ENCODE data around the gene KLK2.

DNA sequence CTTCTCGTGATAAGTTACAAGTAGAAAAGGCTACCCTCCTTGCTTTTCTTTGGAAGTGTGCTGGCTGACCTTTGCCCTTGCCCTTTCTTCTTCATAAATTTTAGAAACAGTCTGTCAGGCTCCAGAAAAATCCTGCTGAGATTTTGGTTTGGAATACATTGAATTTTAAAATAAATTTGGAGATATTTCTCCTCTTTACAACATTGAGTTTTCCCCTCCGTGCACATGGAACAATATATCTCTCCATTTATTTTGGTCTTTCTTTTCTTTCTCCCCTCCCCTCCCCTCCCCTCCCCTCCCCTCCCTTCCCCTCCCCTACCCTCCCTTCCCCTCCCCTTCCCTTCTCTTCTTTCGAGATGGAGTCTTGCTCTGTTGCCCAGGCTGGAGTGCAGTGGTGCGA is 29.4 kb downstream of the KLK2 start:
- TF ChIP-seq, protein P1, sequence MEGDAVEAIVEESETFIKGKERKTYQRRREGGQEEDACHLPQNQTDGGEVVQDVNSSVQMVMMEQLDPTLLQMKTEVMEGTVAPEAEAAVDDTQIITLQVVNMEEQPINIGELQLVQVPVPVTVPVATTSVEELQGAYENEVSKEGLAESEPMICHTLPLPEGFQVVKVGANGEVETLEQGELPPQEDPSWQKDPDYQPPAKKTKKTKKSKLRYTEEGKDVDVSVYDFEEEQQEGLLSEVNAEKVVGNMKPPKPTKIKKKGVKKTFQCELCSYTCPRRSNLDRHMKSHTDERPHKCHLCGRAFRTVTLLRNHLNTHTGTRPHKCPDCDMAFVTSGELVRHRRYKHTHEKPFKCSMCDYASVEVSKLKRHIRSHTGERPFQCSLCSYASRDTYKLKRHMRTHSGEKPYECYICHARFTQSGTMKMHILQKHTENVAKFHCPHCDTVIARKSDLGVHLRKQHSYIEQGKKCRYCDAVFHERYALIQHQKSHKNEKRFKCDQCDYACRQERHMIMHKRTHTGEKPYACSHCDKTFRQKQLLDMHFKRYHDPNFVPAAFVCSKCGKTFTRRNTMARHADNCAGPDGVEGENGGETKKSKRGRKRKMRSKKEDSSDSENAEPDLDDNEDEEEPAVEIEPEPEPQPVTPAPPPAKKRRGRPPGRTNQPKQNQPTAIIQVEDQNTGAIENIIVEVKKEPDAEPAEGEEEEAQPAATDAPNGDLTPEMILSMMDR (IDR thresholded peaks at IDR 0.05): no peak
- no peak for TF ChIP-seq POLR2A (IDR thresholded peaks at IDR 0.05)

Measured in right lobe of liver (tissue), 4 donors.